ENCODE results near the gene TTC23L.

The TTC23L gene

GRCh38 chr5:34803974-34804732 is 34.8 kb upstream of the TTC23L start:
- no peak for DNase-seq (ENCODE audit: extremely low read depth, insufficient read length)
- no peak for TF ChIP-seq CTCF (IDR thresholded peaks at IDR 0.05; ENCODE audit: insufficient read depth, low read length, poor library complexity, severe bottlenecking)
- no peaks in the 10 kb centered on the region for H3K27me3 ChIP-seq (replicated peaks; ENCODE audit: control insufficient read depth, insufficient read depth, low read length)
- no peak overlapping the region for H3K4me3 ChIP-seq (replicated peaks; ENCODE audit: low read depth, low read length)
- H3K36me3 ChIP-seq (ENCODE audit: control insufficient read depth, insufficient read depth, low read length) = no peaks in the 10 kb centered on the region

GRCh38 chr5:34804913-34805312 is 34.1 kb upstream of the TTC23L start:
- no peak for DNase-seq (ENCODE audit: extremely low read depth, insufficient read length)
- TF ChIP-seq CTCF (IDR thresholded peaks at IDR 0.05; ENCODE audit: insufficient read depth, low read length, poor library complexity, severe bottlenecking) = no peak
- H3K36me3 ChIP-seq (ENCODE audit: control insufficient read depth, insufficient read depth, low read length) = no peaks in the 10 kb centered on the region

GRCh38 chr5:34806532-34806931 is 32.4 kb upstream of the TTC23L start:
- no peaks in the 10 kb centered on the region for H3K36me3 ChIP-seq (ENCODE audit: control insufficient read depth, insufficient read depth, low read length)
- TF ChIP-seq CTCF (IDR thresholded peaks at IDR 0.05; ENCODE audit: insufficient read depth, low read length, poor library complexity, severe bottlenecking) = no peak
- DNase-seq (ENCODE audit: extremely low read depth, insufficient read length) = no peak

More at GRCh38 chr5:34804913-34805312, 34.1 kb upstream of the TTC23L start:
- Histone ChIP-seq H3K4me3 (replicated peaks; ENCODE audit: low read depth, low read length) (no peak overlapping the region), H3K27me3 (replicated peaks; ENCODE audit: control insufficient read depth, insufficient read depth, low read length) (no peaks in the 10 kb centered on the region)

GRCh38 chr5:34811706-34812105 is 27.3 kb upstream of the TTC23L start:
- Histone ChIP-seq H3K27me3 (replicated peaks; ENCODE audit: control insufficient read depth, insufficient read depth, low read length) (no peaks in the 10 kb centered on the region), H3K36me3 (ENCODE audit: control insufficient read depth, insufficient read depth, low read length) (no peaks in the 10 kb centered on the region), H3K4me3 (replicated peaks; ENCODE audit: low read depth, low read length) (no peak overlapping the region)
- no peak for TF ChIP-seq CTCF (IDR thresholded peaks at IDR 0.05; ENCODE audit: insufficient read depth, low read length, poor library complexity, severe bottlenecking)
- DNase-seq (ENCODE audit: extremely low read depth, insufficient read length) = no peak

More at GRCh38 chr5:34806532-34806931, 32.4 kb upstream of the TTC23L start:
- H3K4me3 ChIP-seq (replicated peaks; ENCODE audit: low read depth, low read length) = no peak overlapping the region
- no peaks in the 10 kb centered on the region for H3K27me3 ChIP-seq (replicated peaks; ENCODE audit: control insufficient read depth, insufficient read depth, low read length)

- Histone ChIP-seq H3K4me3 (replicated peaks; ENCODE audit: low read depth, low read length) (no peak overlapping the region), H3K27me3 (replicated peaks; ENCODE audit: control insufficient read depth, insufficient read depth, low read length) (no peaks in the 10 kb centered on the region), H3K36me3 (ENCODE audit: control insufficient read depth, insufficient read depth, low read length) (no peaks in the 10 kb centered on the region)
- TF ChIP-seq CTCF (IDR thresholded peaks at IDR 0.05; ENCODE audit: insufficient read depth, low read length, poor library complexity, severe bottlenecking) = no peak
- no peak for DNase-seq (ENCODE audit: extremely low read depth, insufficient read length)
Observed at GRCh38 chr5:34813509-34813908, 25.5 kb upstream of the TTC23L start.
